Loucy (cell line): Measurements from ENCODE around the gene LBX1.

Experiments
- CTCF ChIP-seq: fragments of 200-600 bp; sonication (generic); conservative IDR thresholded peaks from 2 replicates; pipeline ENCODE4 v1.5.1; 2014; ENCODE audit warnings: mild to moderate bottlenecking, antibody characterized with exemption, low read length
- EZH2phosphoT487 ChIP-seq: fragments of 200-600 bp; IDR thresholded peaks from 2 replicates; pipeline ENCODE4 v1.6.1; 2018; ENCODE audit warnings: antibody characterized with exemption, mild to moderate bottlenecking, moderate library complexity, borderline replicate concordance

- TF ChIP-seq EZH2phosphoT487 (no peak), CTCF (no peak)
Measured at GRCh38 chr10:101238732-101239105, 9.5 kb upstream of the LBX1 start.
